ENCODE results near the gene HDAC9.

- TF ChIP-seq ZNF70 (CRISPR knock-in tag; IDR thresholded peaks at IDR 0.05) (no peak), GLIS3 (CRISPR knock-in tag; IDR thresholded peaks at IDR 0.05) (no peak), POU6F1 (CRISPR knock-in tag; IDR thresholded peaks at IDR 0.05; ENCODE audit: borderline replicate concordance, low read depth) (no peak), ZFP30 (CRISPR knock-in tag; IDR thresholded peaks at IDR 0.05) (no peak), PATZ1 (CRISPR knock-in tag; IDR thresholded peaks at IDR 0.05; ENCODE audit: borderline replicate concordance) (no peak), ESRRG (CRISPR knock-in tag; IDR thresholded peaks at IDR 0.05) (no peak), ZNF8 (CRISPR knock-in tag; IDR thresholded peaks at IDR 0.05) (no peak), OSR1 (CRISPR knock-in tag; IDR thresholded peaks at IDR 0.05) (no peak), CREB5 (CRISPR knock-in tag; IDR thresholded peaks at IDR 0.05; ENCODE audit: low read depth) (no peak), BACH2 (CRISPR knock-in tag; IDR thresholded peaks at IDR 0.05; ENCODE audit: borderline replicate concordance) (no peak), ZNF565 (CRISPR knock-in tag; conservative IDR thresholded peaks at IDR 0.05; ENCODE audit: low read depth) (no peak), CSDC2 (CRISPR knock-in tag; IDR thresholded peaks at IDR 0.05) (no peak), ZC3H10 (CRISPR knock-in tag; IDR thresholded peaks at IDR 0.05) (no peak)
These were observed 70.7 kb downstream of the HDAC9 start for GRCh38 chr7:18566205-18566604.

Measured in SK-N-SH treated with all-trans-retinoic acid at 6 μM for 48 hours (cell line).